ENCODE results near the gene RC3H1.

- no peak for TF ChIP-seq POLR2AphosphoS5 (IDR thresholded peaks at IDR 0.05; ENCODE audit: low read depth, low read length)
- no peak for TF ChIP-seq POLR2A (IDR thresholded peaks at IDR 0.05; ENCODE audit: low read depth, low read length)
- no peak for TF ChIP-seq TAF1 (IDR thresholded peaks at IDR 0.05; ENCODE audit: borderline replicate concordance, low read depth, low read length)
Measured at GRCh38 chr1:174052621-174053020, 30.5 kb upstream of the RC3H1 start.
